Prostate gland (tissue), 2 donors: ENCODE results near the gene SLC34A3. TPM values are rescaled to one million over a fixed set of nuclear protein-coding genes. Genes with fewer than 3 reads are reported as not detected.

Experiments
- DNase-seq: peaks from one replicate; pipeline ENCODE4 v3.0.0-alpha.2; 2019; ENCODE audit warnings: low spot score
- H3K27ac ChIP-seq, 2 donors: fragments of 200-600 bp; sonication (generic); 2 replicates each; pipeline ENCODE4 v1.5.1; 2017 to 2019
- H3K27me3 ChIP-seq: fragments of 200-600 bp; sonication (generic); replicated peaks from 2 replicates; pipeline ENCODE4 v1.5.1; 2019; ENCODE audit not compliant: insufficient read depth
- H3K36me3 ChIP-seq, 2 donors: fragments of 200-600 bp; sonication (generic); 1 replicate in 1 of 2; 2 replicates in 1 of 2; pipeline versions ENCODE4 v1.5.1 to v1.8.1; 2017 to 2019
- H3K4me1 ChIP-seq: fragments of 200-600 bp; sonication (generic); replicated peaks from 2 replicates; pipeline ENCODE4 v1.5.1; 2019
- H3K4me3 ChIP-seq, 2 donors: fragments of 200-600 bp; sonication (generic); 2 replicates each; pipeline ENCODE4 v1.5.1; 2017 to 2019
- H3K9me3 ChIP-seq: fragments of 200-600 bp; sonication (generic); 2 replicates; pipeline ENCODE4 v1.5.1; 2017
- CTCF ChIP-seq, 4 experiments: fragments of 200-600 bp in 2 of 4; fragments of 450-650 bp in 2 of 4; sonication (generic) in 2 of 4; IDR thresholded peaks; 1 replicate in 3 of 4; 2 replicates in 1 of 4; pipeline ENCODE4 v1.5.1; 2016 to 2019; ENCODE audit warnings: antibody characterized with exemption in 4 of 4, mild to moderate bottlenecking in 2 of 4, moderate library complexity in 2 of 4
- POLR2A ChIP-seq: fragments of 450-650 bp; IDR thresholded peaks from one replicate; pipeline ENCODE4 v1.6.1; 2016; ENCODE audit warnings: antibody characterized with exemption, mild to moderate bottlenecking
- POLR2AphosphoS5 ChIP-seq: sonication (generic); formaldehyde crosslinking; IDR thresholded peaks from one replicate; pipeline ENCODE4 v1.6.1; 2017; ENCODE audit warnings: antibody characterized with exemption
- WGBS: methylation state at CpG from one replicate; pipeline ENCODE4 v1.1.5; 2018; 5-methylcytosine and 5-hydroxymethylcytosine counted together
- intact Hi-C: fragments of 100-400 bp; cut with DNase I; formaldehyde crosslinking; loops from one replicate; pipeline ENCODE4 v1.14.2; 2022
- total RNA-seq, 2 donors: library from RNA; depleted of rRNA; stranded (reverse); fragments of >200 nt; gene quantifications; one replicate each; pipeline ENCODE4 v1.1.0, GENCODE V29; 2016

SLC34A3 gene
- total RNA-seq, 2 donors from 2014 or later = 0.57 TPM; not detected in 1

- 11% methylated on average over 17 of the region's 17 CpGs for WGBS
- TF ChIP-seq CTCF (IDR thresholded peaks at IDR 0.05) (no peak), POLR2AphosphoS5 (peak; percentile 96), POLR2A (no peak)
Measured at GRCh38 chr9:137269231-137269772, 38.6 kb downstream of the SLC34A3 start.

GRCh38 chr9:137270929-137271695, 40.4 kb downstream of the SLC34A3 start:
- H3K9me3 ChIP-seq = no peaks in the 10 kb centered on the region
- DNase-seq = no peak
- peaks cover under 1 to 12% of the 10 kb centered on the region in 2 donors for H3K36me3 ChIP-seq
- peak; percentile 40 for TF ChIP-seq POLR2AphosphoS5
- TF ChIP-seq POLR2A = no peak
- TF ChIP-seq CTCF (IDR thresholded peaks at IDR 0.05) = no peak
- H3K27me3 ChIP-seq = no peaks in the 10 kb centered on the region
- H3K4me3 ChIP-seq = no peak overlapping the region
- WGBS = 67% methylated on average over 25 of the region's 32 CpGs
- intact Hi-C loops = no loop called here
- peak overlapping the region; percentile 48 to 90 for H3K27ac ChIP-seq
- H3K4me1 ChIP-seq = peaks cover 31% of the 10 kb centered on the region

More at GRCh38 chr9:137269231-137269772, 38.6 kb downstream of the SLC34A3 start:
- H3K4me3 ChIP-seq = peak overlapping the region in 1 of 2 donors; percentile 20
- peak; percentile 86 for DNase-seq
- H3K4me1 ChIP-seq = peaks cover 27% of the 10 kb centered on the region
- peak overlapping the region; percentile 81 to 90 for H3K27ac ChIP-seq
- H3K27me3 ChIP-seq = no peaks in the 10 kb centered on the region
- no peaks in the 10 kb centered on the region for H3K9me3 ChIP-seq
- intact Hi-C loops = no loop called here
- peaks cover 5 to 12% of the 10 kb centered on the region in 2 donors for H3K36me3 ChIP-seq

GRCh38 chr9:137271696-137272076, 41.0 kb downstream of the SLC34A3 start:
- peak overlapping the region; percentile 48 to 90 for H3K27ac ChIP-seq
- WGBS = 22% methylated on average over 3 of the region's 3 CpGs
- H3K36me3 ChIP-seq = peaks cover 0 to 12% of the 10 kb centered on the region in 2 donors
- no peaks in the 10 kb centered on the region for H3K9me3 ChIP-seq
- TF ChIP-seq POLR2AphosphoS5 (no peak), CTCF (IDR thresholded peaks at IDR 0.05) (no peak), POLR2A (no peak)
- peaks cover 31% of the 10 kb centered on the region for H3K4me1 ChIP-seq
- no peaks in the 10 kb centered on the region for H3K27me3 ChIP-seq
- intact Hi-C loops = no loop called here
- DNase-seq = no peak
- H3K4me3 ChIP-seq = no peak overlapping the region

- H3K36me3 ChIP-seq = peaks cover 0 to 12% of the 10 kb centered on the region in 2 donors
- H3K27ac ChIP-seq = peak overlapping the region; percentile 48 to 90
- H3K4me1 ChIP-seq = peaks cover 31% of the 10 kb centered on the region
- peaks cover 3% of the 10 kb centered on the region for H3K27me3 ChIP-seq
- DNase-seq = no peak
- WGBS = 85% methylated on average over 34 of the region's 39 CpGs
- H3K9me3 ChIP-seq = no peaks in the 10 kb centered on the region
- TF ChIP-seq POLR2A (no peak), POLR2AphosphoS5 (no peak), CTCF (IDR thresholded peaks at IDR 0.05) (no peak)
- H3K4me3 ChIP-seq = no peak overlapping the region
- intact Hi-C loops = no loop called here
Measured at GRCh38 chr9:137272241-137273094, 41.8 kb downstream of the SLC34A3 start.
